8988T (cell line): Measurements from ENCODE around the gene APOBR.
A peak's percentile ranks its signal among the peaks of the same experiment; 100 is the strongest.
"Not testable (repeated sequence)": the region's sequence is repeated elsewhere in the genome, so short reads cannot be mapped to it uniquely, and the experiment has no call there.

ENCODE experiments used
- DNase-seq: peaks from one replicate; pipeline ENCODE4 v3.0.0; 2011

Gene APOBR

GRCh38 chr16:28494121-28494851 lies at the start of gene APOBR:
Gene APOBR (plus strand): TSS chr16:28494643. CDS start chr16:28494682, 39 bp downstream.
- no peak for DNase-seq

DNA sequence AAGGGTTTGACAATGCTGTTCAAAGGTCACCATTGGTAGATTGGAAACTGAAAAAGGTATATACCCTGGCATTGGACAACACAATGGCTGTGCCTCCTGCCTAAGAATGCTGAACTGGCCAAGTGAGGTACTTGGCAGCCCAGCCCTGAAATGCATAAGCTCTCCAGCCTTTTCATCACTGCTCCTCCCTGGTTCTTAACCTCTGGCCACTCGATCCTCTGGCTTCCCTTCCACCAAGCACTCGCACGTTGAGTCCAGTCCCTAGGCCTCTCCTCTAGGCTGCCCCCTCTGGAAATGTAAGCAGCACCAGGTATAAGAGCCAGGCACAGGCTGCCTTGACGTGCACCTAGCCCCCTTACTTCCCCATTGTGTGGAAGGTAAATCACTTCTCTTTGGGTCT lies 48.1 kb upstream of the APOBR start:
- DNase-seq: not testable (repeated sequence)

GRCh38 chr16:28447081-28447480 lies 47.4 kb upstream of the APOBR start:
- DNase-seq: not testable (repeated sequence)

GRCh38 chr16:28473714-28474265 lies 20.7 kb upstream of the APOBR start:
- DNase-seq: no peak

GRCh38 chr16:28475221-28475620 lies 19.2 kb upstream of the APOBR start:
- DNase-seq: no peak

DNA sequence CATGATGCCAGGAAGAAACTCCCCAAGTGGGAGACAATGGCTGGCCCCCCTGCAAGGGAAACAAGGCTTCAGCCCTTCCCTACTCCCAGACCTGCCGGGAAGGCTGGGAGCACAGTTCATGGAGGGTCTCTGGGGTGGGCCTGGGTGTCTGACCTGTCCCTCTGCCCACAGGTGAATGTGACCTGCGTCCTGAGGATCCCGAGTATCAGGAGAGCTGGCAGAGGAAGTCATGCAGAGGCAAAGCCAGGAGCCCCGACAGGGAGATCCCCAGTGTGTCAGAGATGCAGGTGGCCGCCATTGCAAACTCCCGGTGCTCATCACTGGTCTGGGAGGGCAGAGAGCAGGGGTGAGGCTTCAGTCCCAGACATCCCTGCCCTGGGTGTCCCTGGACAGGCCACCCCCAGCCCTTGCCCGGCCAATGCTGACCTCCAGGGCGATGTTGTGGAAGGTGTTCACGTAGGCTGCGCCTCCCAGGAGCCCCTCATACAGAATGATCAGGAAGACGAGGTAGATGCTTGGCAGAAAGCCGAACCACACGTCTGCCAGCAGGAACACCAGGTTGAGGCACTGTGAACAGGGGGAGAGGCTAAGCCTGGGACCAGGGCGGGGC lies 17.0 kb upstream of the APOBR start:
- DNase-seq: no peak

GRCh38 chr16:28478506-28479180 lies 15.8 kb upstream of the APOBR start:
- no peak for DNase-seq

- DNase-seq: no peak
Observed at GRCh38 chr16:28482026-28482425, 12.4 kb upstream of the APOBR start.

DNA sequence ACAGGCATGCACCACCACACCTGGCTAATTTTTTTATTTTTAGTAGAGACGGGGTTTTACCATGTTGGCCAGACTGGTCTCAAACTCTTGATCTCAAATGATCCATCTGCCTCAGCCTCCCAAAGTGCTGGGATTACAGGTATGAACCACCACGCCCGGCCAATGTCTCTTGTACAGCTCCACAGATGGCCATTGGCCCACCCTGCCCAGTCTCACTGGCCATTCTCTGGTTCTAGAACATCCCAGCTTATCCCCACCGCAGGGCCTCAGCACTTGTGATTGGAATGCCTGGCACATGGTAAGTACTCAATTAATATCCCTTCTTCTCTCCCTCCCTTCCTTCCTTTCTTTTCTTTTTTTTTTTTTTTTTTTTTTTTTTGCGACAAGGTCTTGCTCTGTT lies 11.1 kb upstream of the APOBR start:
- not testable (repeated sequence) for DNase-seq

GRCh38 chr16:28486266-28486665 lies 8.2 kb upstream of the APOBR start:
- DNase-seq: no peak

DNA sequence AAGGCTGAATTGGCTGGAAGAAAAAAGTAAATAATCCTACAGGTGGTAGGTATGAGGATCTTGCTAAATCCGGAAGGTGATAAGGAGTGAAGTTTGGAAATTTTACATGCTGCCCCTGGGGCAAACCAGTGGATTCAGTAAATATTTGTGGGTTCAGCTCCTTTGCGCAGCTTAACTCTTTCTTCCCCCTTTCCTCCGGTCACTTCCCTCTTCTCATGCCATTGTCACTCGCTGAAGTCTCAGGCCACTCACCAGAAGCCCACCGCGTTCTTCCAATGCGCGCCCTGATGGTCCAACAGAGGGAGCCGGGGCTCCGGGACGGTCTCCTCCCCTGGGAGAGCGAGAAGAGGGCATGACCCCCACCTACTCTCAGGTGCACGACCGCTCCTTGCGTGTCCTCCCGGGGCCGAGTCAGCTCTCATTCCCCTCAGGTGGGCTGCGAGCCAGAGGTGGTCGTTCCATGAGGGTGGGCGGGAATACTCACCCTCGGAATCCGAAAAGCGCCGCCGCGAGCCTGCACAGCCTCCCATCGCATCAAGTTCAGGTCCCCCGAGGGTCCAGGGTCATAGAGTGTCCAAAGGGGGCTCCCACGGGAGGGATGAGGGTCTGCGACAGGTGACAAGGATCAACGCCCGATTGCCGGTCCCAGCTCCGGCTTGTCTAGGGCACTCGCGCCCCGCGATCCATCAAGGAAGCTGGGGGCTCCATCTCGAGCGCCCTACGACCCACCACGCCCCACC lies 3.0 kb upstream of the APOBR start:
- DNase-seq: no peak

GRCh38 chr16:28491970-28492474 lies 2.4 kb upstream of the APOBR start, which contains the start of gene CLN3:
Gene CLN3 (minus strand): TSS chr16:28492074. CDS start chr16:28491759, 315 bp downstream.
- DNase-seq: peak; percentile 82

DNA sequence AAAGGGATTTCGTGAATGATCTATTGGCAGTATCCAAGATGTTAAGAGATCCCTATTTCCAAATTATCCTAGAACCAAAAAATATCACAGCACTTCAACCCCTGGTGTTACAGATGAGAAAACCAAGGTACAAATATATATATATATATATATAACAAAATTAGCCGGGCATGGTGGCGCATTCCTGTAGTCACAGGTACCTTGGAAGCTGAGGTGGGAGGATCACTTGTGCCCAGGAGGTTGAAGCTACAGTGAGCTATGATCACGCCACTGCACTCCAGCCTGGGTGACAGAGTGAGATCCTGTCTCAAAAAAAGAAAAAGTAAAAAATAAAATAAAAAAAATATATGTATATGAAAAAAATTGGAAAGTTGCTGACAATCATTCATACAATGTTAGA lies 1.9 kb upstream of the APOBR start:
- DNase-seq: no peak

GRCh38 chr16:28495098-28495793 lies 803 bp downstream of the APOBR start:
- DNase-seq: no peak

DNA sequence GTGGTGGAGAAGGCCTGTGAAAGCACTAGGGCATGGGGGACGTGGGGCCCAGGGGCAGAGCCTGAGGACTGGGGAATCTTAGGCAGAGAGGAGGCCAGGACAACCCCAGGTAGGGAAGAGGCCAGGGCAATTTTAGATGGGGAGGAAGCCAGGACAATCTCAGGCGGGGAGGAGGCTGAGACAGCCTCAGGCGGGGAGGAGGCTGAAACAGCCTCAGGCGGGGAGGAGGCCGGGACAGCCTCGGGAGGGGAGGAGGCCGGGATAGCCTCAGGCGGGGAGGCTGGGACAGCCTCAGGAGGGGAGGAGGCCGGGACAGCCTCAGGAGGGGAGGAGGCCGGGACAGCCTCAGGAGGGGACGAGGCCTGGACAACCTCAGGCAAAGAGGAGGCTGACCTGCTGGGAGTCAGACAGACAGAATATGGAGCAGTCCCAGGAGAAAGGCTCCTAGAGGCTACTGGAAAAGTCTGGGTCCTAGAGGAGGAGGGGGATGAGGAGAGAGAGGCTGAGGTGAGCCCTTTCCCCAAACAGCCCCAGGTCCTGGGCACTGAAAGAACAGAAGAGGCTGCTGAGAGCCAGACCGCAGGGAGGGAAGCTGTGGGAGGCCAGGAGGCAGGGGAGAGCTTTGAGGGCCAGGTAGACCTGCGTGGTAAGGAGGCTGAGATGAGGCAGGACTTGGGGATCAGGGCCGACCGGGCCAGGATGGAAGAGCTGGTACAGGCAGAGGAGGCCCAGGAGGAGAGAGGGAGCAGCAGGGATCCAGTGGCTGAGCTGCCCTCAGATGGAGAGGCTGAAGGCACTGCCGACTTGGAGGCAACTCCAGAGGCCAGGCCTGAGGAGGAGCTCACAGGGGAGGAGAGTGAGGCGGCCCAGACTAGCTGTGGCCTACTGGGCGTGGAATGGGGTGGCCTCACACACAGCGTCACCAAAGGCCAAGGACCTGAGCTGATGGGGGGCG lies 1.6 kb downstream of the APOBR start:
- DNase-seq: no peak

DNA sequence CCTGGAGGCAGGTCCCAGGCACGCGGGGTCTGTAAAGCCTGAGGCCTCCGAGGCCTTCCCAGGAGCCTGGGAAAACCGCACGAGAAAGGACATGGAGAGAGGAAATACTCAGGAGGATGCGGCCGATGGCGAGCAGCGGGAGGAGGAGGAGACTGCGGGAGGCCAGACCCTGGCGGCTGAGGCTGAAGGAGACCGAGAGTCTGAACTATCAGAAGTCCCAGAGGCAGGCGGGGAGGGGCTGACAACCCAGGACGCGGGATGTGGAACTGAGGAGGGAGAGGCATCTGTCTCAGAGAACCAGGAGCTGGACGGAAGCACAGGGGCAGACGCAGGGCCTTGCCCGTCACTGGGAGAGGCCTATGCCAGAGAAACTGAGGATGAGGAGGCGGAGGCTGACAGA lies 2.4 kb downstream of the APOBR start:
- no peak for DNase-seq

DNA sequence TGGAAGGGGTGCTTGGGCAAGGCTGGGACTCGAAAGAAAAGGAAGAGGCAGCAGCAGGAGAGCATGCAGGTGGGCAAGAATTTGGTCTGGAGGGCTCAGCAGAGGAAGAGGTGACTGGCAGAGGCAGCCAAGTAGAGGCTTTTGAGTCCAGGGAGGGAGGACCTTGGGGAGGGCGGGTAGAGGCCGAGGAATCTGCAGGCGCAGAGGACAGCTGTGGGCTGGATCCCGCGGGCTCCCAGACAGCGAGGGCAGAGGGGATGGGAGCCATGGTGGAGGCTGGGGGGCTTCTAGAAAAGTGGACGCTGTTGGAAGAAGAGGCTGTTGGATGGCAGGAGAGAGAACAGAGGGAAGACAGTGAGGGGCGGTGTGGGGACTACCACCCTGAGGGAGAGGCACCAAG lies 2.9 kb downstream of the APOBR start:
- DNase-seq: no peak

- no peak for DNase-seq
Observed at GRCh38 chr16:28497861-28498599, 3.6 kb downstream of the APOBR start.

DNA sequence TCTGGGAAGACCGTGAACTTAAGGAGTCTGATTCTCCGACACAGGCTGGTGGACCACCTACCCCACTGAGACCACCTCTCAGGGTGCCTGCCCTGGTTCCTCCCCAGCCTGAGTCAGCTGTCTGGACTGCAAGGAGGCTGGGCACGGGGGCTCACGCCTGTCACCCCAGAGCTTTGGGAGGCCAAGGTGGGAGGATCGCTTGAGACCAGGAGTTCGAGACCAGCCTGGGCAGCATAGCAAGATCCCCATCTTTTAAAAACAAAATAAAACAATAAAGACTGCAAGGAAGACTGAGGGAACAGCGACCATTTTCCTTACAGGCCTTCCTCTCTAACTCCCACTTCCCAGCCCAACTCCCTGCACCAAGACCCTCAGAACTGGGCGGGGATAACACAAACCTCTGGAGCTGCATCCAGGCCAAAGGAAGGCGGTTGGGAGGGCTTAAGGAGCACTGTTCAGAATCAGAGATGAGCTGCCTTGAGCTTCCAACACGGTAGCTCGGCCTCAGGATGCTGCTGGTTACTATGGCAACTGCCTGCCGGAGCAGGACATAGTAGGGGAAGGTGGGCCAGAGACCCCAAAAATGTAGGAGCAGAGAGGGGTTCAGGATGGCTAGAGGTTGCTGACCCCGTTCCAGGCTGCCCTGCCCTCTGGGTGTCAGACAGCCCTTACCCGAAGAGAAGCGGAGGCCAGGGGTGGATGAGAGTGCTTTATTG lies 4.4 kb downstream of the APOBR start:
- DNase-seq: no peak
